ENCODE data around the gene PDPK1.

The PDPK1 gene

DNA sequence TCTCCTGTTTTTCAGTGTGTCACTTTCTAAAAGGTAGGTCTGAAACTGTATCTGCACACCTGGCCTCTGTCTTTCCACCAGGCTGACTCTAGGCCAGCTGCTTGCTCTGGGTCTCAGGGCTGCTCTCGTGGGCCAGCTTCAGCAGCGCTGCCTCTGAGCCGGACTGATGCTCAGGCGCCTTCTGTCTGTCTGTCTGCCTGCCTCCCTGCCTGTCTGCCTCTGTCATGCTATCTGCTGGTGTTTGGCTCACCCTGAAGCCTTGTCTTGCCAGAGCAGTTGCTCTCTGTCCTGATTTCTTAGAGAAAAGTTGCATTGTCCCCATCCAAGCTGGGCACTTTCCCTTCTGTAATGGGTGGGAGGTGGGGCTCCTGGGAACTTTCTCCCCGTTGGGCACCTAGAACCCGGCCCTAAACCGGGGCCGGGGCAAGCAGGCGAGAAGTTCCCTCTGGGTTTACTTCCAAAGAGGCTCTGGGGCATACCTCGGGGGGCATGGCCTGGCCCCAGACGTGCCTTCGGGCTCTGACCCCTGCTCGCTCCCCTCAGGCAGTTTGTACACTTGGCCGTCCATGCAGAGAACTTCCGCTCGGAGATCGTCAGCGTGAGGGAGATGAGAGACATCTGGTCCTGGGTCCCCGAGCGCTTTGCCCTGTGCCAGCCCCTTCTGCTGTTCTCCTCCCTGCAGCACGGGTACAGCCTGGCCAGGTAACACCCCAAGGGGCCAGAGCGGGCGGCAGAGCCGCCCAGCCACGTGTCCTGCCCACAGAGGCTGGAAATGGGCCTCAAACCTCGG lies 39.9 kb upstream of the PDPK1 start:
- Histone ChIP-seq H3K36me3 (ENCODE audit: insufficient read depth, low read length) (0 out of 2 replicates have a peak, but pooled peaks cover 4% of the 10 kb centered on the region), H2AFZ (ENCODE audit: low read length, unreplicated experiment) (no peak overlapping the region), H3K27ac (ENCODE audit: low read depth, low read length) (no peak overlapping the region), H3K4me3 (ENCODE audit: low read depth, low read length) (no peak overlapping the region), H3K4me1 (ENCODE audit: control insufficient read depth, insufficient read depth, low read length, unreplicated experiment) (peaks cover 10% of the 10 kb centered on the region), H3K79me2 (ENCODE audit: control insufficient read depth, insufficient read depth, low read length, unreplicated experiment) (no peaks in the 10 kb centered on the region), H3K27me3 (ENCODE audit: insufficient read depth, low read length) (no peaks in the 10 kb centered on the region)

DNA sequence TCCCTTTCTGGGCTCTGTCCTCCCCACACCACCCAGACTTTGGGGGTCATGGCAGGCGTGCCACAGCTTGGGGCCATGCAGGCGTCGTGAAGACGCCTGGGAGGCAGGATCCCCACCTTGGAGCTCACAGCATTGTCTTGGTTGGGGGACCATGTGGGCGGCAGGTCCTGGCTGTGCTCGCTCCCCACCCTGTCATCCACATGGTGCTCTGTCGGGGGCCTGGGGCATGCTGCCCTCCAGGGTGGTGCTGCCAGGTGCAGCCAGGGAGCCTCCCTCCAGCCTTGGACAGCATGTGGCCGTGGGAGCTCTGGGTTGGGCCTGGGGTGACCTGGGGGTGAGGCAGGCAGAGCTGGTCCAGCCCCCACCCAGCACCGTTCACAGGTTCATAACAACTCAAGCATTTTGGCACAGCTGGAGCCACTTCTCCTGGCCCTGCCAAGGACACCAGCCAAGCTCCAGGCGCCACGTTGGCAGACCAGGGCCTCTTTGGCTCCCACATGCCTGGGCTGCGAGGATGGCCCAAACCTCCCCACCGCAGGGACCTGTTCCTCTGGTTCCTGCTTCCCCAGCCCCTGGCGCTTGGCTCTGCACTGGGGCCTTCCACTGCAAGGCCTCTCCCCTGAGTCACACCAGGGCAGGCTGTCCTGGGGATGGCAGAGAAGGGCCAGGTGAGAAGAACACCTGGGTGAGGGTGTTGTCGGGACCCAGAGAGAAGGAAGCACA lies 39.1 kb upstream of the PDPK1 start:
- Histone ChIP-seq H2AFZ (ENCODE audit: low read length, unreplicated experiment) (no peak overlapping the region), H3K36me3 (ENCODE audit: insufficient read depth, low read length) (0 out of 2 replicates have a peak, but pooled peaks cover 4% of the 10 kb centered on the region), H3K79me2 (ENCODE audit: control insufficient read depth, insufficient read depth, low read length, unreplicated experiment) (no peaks in the 10 kb centered on the region), H3K27ac (ENCODE audit: low read depth, low read length) (no peak overlapping the region), H3K27me3 (ENCODE audit: insufficient read depth, low read length) (no peaks in the 10 kb centered on the region), H3K4me3 (ENCODE audit: low read depth, low read length) (no peak overlapping the region), H3K4me1 (ENCODE audit: control insufficient read depth, insufficient read depth, low read length, unreplicated experiment) (peaks cover 13% of the 10 kb centered on the region)

DNA sequence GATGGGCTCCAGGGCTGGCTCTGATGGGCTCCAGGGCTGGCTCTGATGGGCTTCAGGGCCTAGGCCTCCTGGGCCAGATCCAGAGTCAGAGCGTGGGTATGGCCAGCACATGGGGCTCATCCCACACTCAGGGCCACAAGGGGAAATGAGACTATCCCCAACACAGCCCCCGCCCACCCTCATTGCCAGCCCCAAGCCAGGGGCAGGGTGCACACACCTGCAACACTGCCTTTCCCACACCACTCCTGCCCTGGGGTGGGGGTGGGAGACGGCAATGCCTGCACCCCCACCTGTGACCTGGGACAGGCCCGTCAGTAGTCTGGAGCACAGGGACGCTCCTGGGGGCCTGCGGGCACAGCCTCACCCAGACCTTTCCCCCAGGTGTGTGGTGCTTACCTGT lies 38.4 kb upstream of the PDPK1 start:
- Histone ChIP-seq H2AFZ (ENCODE audit: low read length, unreplicated experiment) (no peak overlapping the region), H3K27me3 (ENCODE audit: insufficient read depth, low read length) (no peaks in the 10 kb centered on the region), H3K4me3 (ENCODE audit: low read depth, low read length) (no peak overlapping the region), H3K79me2 (ENCODE audit: control insufficient read depth, insufficient read depth, low read length, unreplicated experiment) (no peaks in the 10 kb centered on the region), H3K27ac (ENCODE audit: low read depth, low read length) (no peak overlapping the region), H3K4me1 (ENCODE audit: control insufficient read depth, insufficient read depth, low read length, unreplicated experiment) (peaks cover 13% of the 10 kb centered on the region), H3K36me3 (ENCODE audit: insufficient read depth, low read length) (0 out of 2 replicates have a peak, but pooled peaks cover 4% of the 10 kb centered on the region)

DNA sequence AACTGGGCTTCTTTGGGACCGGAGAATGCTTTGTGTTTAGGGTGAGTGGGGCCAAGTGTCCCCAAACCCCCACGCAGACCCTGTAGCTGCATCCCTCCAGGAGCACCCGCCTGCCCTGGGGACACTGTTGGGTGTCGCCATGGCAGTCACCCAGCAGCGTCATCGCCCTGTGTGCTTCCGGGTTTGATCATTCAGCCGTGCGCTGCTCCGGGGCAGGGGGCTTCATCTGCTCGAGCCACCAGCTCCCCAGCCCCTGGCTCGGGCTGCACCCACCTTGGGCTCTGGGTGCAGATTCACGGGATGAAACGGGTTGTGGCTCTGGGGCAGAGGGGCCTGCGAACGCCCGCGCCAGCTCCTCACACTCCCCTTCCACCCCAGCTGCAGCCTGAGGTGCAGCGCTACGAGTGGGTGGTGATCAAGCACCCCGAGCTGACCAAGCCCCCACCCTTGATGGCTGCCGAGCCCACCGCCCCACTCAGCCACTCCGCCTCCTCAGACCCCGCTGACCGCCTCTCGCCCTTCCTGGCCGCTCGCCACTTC lies 37.9 kb upstream of the PDPK1 start:
- Histone ChIP-seq H3K79me2 (ENCODE audit: control insufficient read depth, insufficient read depth, low read length, unreplicated experiment) (no peaks in the 10 kb centered on the region), H3K36me3 (ENCODE audit: insufficient read depth, low read length) (0 out of 2 replicates have a peak, but pooled peaks cover 4% of the 10 kb centered on the region), H3K27me3 (ENCODE audit: insufficient read depth, low read length) (no peaks in the 10 kb centered on the region), H3K4me3 (ENCODE audit: low read depth, low read length) (no peak overlapping the region), H3K4me1 (ENCODE audit: control insufficient read depth, insufficient read depth, low read length, unreplicated experiment) (peaks cover 13% of the 10 kb centered on the region), H2AFZ (ENCODE audit: low read length, unreplicated experiment) (no peak overlapping the region), H3K27ac (ENCODE audit: low read depth, low read length) (no peak overlapping the region)

DNA sequence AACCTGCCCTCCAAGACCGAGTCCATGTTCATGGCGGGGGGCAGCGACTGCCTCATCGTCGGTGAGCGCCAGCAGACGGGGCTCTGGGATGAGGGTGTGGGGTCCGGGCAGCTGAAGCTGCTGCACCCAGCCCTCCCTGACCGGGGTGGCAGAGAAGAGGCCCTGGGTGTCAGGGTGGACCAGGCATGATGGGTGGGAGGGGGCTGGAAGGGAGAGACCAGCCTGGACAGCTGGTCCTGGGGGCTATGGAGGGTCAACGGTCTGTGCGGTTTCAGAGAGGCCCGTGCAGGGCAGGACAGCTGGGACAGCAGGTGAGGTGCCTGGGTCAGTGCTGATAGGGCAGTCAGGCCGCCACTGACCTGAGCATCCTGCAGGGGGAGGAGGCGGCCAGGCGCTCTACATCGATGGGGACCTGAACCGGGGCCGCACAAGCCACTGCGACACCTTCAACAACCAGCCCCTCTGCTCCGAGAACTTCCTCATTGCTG lies 37.3 kb upstream of the PDPK1 start:
- no peaks in the 10 kb centered on the region for H3K79me2 ChIP-seq (ENCODE audit: control insufficient read depth, insufficient read depth, low read length, unreplicated experiment)
- H3K27ac ChIP-seq (ENCODE audit: low read depth, low read length) = no peak overlapping the region
- peaks cover 13% of the 10 kb centered on the region for H3K4me1 ChIP-seq (ENCODE audit: control insufficient read depth, insufficient read depth, low read length, unreplicated experiment)
- H3K27me3 ChIP-seq (ENCODE audit: insufficient read depth, low read length) = no peaks in the 10 kb centered on the region
- H3K36me3 ChIP-seq (ENCODE audit: insufficient read depth, low read length) = 0 out of 2 replicates have a peak, but pooled peaks cover 4% of the 10 kb centered on the region
- no peak overlapping the region for H2AFZ ChIP-seq (ENCODE audit: low read length, unreplicated experiment)
- no peak overlapping the region for H3K4me3 ChIP-seq (ENCODE audit: low read depth, low read length)

DNA sequence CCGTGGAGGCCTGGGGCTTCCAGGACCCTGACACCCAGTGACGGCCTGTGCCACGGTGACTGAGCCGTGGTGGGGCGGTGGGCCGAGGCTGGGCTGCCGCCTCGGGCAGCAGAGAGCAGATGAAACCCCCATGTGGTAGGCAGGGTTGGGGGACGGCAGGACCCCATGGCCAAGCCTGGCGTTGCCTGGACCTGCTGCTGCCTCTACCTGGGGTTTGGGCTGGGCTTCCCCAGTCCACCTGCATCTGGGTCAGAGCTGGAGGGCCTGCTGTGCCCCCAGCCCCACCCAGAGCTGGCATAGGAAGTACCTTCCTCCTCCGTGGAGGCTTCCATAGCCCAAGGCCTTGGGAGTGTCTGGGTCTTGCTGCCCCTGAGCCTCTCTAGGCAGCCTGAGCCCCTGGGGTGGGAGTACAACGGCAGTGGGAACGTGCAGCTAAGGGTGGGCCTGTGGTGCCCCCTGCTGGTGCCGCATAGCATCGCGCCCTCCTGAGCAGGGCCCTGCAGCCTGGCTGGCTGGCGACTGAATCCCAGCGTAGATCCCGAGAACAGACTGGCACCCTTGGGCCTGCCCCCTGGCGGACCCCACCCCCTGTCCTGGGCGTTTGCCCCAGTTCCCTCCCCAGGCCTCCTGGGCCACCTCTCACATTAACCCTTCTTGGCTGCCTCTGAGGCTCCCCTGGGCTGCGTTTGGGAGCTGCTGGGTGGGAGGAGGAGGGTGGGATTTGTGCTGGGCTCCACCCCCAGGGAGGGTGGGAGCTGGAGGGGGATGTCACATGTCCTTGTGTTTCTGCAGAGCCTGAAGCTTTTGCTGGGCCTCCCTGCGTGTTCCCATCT lies 36.7 kb upstream of the PDPK1 start:
- Histone ChIP-seq H3K27me3 (ENCODE audit: insufficient read depth, low read length) (no peaks in the 10 kb centered on the region), H3K4me1 (ENCODE audit: control insufficient read depth, insufficient read depth, low read length, unreplicated experiment) (peaks cover 13% of the 10 kb centered on the region), H3K4me3 (ENCODE audit: low read depth, low read length) (no peak overlapping the region), H3K36me3 (ENCODE audit: insufficient read depth, low read length) (0 out of 2 replicates have a peak, but pooled peaks cover 4% of the 10 kb centered on the region), H3K27ac (ENCODE audit: low read depth, low read length) (no peak overlapping the region), H2AFZ (ENCODE audit: low read length, unreplicated experiment) (no peak overlapping the region), H3K79me2 (ENCODE audit: control insufficient read depth, insufficient read depth, low read length, unreplicated experiment) (no peaks in the 10 kb centered on the region)

DNA sequence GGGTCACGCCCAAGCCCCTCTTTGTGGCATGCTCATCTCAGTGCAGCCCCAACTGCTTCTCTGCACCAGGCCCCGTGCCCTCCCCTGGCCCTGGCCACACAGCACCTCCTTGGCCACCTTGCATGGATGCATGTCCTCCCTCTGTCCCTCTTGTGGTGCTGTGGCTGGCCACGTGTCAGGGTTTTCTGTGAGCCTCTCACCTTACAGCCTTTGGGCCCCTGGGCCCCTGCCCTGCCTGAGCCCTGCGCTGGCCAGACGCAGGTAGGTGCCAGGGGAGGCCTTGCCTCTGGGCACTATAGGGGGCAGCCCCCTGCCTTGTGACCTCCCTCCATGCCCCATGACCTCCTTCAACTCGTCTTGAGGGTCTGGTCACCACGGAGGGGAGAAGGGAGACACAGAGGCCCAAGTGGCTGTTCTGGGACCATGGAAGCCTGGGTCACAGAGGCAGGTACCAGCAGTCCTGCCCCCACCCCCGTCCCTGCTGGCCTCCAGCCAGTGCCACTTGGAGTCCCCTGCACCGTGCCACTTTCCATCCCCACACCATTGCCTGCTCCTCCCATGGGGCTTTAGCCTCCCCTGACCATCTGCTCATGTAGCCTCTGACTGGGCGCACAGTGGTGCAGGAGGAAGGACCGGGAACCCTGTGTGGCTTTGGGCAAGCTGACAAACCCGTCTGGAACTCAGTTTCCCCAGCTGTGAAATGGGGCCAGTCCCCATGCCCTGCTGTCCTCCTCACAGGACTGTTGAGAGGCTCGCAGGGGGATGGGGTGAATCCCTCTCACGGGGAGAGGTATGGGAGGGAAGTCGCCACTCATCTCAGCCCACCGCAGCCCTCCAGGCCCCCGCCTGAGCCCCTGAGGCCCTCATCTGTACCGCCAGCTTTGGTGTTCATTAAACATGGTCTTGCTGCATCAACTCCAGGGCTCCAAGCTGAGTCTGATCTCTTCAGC lies 35.6 kb upstream of the PDPK1 start:
- no peak overlapping the region for H3K4me3 ChIP-seq (ENCODE audit: low read depth, low read length)
- H3K79me2 ChIP-seq (ENCODE audit: control insufficient read depth, insufficient read depth, low read length, unreplicated experiment) = no peaks in the 10 kb centered on the region
- H3K27ac ChIP-seq (ENCODE audit: low read depth, low read length) = no peak overlapping the region
- no peaks in the 10 kb centered on the region for H3K27me3 ChIP-seq (ENCODE audit: insufficient read depth, low read length)
- no peaks in the 10 kb centered on the region for H3K36me3 ChIP-seq (ENCODE audit: insufficient read depth, low read length)
- no peak overlapping the region for H2AFZ ChIP-seq (ENCODE audit: low read length, unreplicated experiment)
- peaks cover 10% of the 10 kb centered on the region for H3K4me1 ChIP-seq (ENCODE audit: control insufficient read depth, insufficient read depth, low read length, unreplicated experiment)

DNA sequence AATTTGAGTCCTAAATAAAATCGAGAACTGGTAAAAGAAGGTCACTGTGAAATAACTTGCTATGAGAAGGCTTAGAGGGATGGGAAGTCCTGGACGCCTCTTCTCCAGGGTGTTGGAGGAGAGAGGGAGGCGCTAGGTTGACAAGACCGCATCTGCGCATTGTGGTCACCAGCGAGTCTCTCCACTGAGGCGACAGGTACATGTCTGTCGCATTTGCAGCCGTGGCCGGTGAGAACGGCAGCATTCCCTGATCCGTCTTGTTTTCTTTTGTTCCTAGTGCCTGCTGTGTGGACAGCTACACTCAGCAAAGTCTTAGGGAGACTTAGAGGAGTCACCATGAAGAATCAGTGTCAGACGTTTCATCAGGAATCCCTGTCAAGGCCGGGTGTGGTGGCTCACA lies 32.1 kb upstream of the PDPK1 start:
- no peaks in the 10 kb centered on the region for H3K27me3 ChIP-seq (ENCODE audit: insufficient read depth, low read length)
- H3K4me1 ChIP-seq (ENCODE audit: control insufficient read depth, insufficient read depth, low read length, unreplicated experiment) = peaks cover 7% of the 10 kb centered on the region
- H3K79me2 ChIP-seq (ENCODE audit: control insufficient read depth, insufficient read depth, low read length, unreplicated experiment) = no peaks in the 10 kb centered on the region
- H3K36me3 ChIP-seq (ENCODE audit: insufficient read depth, low read length) = no peaks in the 10 kb centered on the region
- no peak overlapping the region for H2AFZ ChIP-seq (ENCODE audit: low read length, unreplicated experiment)
- H3K27ac ChIP-seq (ENCODE audit: low read depth, low read length) = no peak overlapping the region
- H3K4me3 ChIP-seq (ENCODE audit: low read depth, low read length) = no peak overlapping the region

DNA sequence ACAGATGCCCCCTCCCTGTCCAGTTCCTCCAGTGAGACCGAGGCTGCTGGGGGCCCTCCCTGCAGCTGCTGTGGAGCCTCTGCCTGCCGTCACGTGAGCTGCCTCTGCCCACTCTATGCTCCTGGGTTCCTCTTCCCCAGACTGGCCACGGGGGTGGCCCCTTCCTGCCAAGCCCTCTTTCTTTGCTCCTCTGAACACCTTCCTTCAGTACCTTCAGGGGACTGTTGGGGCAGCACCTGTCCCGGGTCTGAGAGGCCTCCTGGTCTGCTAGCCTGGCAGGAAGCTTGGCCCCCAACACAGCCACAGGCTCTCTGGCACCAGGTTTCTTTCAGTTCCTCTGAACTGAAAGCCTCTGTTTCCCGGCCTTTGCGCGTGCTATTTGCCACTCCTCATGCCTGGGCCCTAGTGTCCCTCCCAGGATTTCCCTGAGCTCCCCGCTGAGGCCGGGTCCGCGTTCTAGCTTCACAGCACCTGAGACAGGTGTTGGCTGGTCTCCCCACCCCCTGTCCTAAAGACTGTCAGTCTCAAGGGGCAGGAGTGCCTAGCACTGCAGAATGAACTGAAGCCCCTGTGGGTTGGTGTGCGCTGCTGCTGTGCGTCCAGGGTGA lies 30.7 kb upstream of the PDPK1 start:
- H3K4me1 ChIP-seq (ENCODE audit: control insufficient read depth, insufficient read depth, low read length, unreplicated experiment) = peaks cover 7% of the 10 kb centered on the region

More for the DNA sequence above, 30.7 kb upstream of the PDPK1 start:
- H3K36me3 ChIP-seq (ENCODE audit: insufficient read depth, low read length) = no peaks in the 10 kb centered on the region
- H2AFZ ChIP-seq (ENCODE audit: low read length, unreplicated experiment) = no peak overlapping the region
- no peaks in the 10 kb centered on the region for H3K27me3 ChIP-seq (ENCODE audit: insufficient read depth, low read length)
- no peak overlapping the region for H3K27ac ChIP-seq (ENCODE audit: low read depth, low read length)
- no peaks in the 10 kb centered on the region for H3K79me2 ChIP-seq (ENCODE audit: control insufficient read depth, insufficient read depth, low read length, unreplicated experiment)
- H3K4me3 ChIP-seq (ENCODE audit: low read depth, low read length) = no peak overlapping the region

Data from ACC112 (cell line).